HEK293 (cell line): Measurements from ENCODE around the gene INPP5D.

Source experiments
- CTCF ChIA-PET: fragments of 350-600 bp; formaldehyde crosslinking; extraction: SDS; loops from one replicate; lab custom pipeline; 2021; ENCODE audit warnings: antibody characterized with exemption; lab: Yijun Ruan, JAX
- POLR2A ChIA-PET: fragments of 300-600 bp; formaldehyde crosslinking; extraction: SDS; loops from one replicate; lab custom pipeline; 2020; ENCODE audit warnings: antibody characterized with exemption, inconsistent platforms; lab: Yijun Ruan, JAX
- H3K27ac ChIP-seq: fragments of 200-500 bp; sonication (Bioruptor generic); 2 replicates; pipeline ENCODE4 v1.5.1; 2014; ENCODE audit warnings: low read depth, low read length, control low read depth, inconsistent platforms; ENCODE audit errors: extremely low read depth
- H3K36me3 ChIP-seq, 2 experiments: fragments of 200-500 bp in 1 of 2; sonication (Bioruptor generic) in 1 of 2; 1 replicate in 1 of 2; 2 replicates in 1 of 2; pipeline ENCODE4 v1.5.1; 2014 to 2017; ENCODE audit warnings: inconsistent platforms in 2 of 2, low read length in 2 of 2; ENCODE audit not compliant: control insufficient read depth in 2 of 2, insufficient read depth in 1 of 2
- H3K4me1 ChIP-seq: fragments of 200-500 bp; sonication (Bioruptor generic); 2 replicates; pipeline ENCODE4 v1.5.1; 2014; ENCODE audit warnings: mild to moderate bottlenecking, low read length, inconsistent platforms; ENCODE audit not compliant: control insufficient read depth, insufficient read depth
- H3K4me3 ChIP-seq: 2 replicates; pipeline ENCODE4 v1.5.1; 2011; ENCODE audit warnings: low read depth, mild to moderate bottlenecking, control low read depth, low read length, moderate library complexity
- H3K9me3 ChIP-seq: fragments of 200-500 bp; sonication (Bioruptor generic); 2 replicates; pipeline ENCODE4 v1.5.1; 2014; ENCODE audit warnings: low read depth, low read length, inconsistent platforms; ENCODE audit not compliant: control insufficient read depth, insufficient read depth
- BCL11B ChIP-seq: fragments of 450-650 bp; formaldehyde crosslinking; IDR thresholded peaks from 2 replicates; pipeline ENCODE4 v1.5.1; 2016; ENCODE audit warnings: low read depth, missing biosample characterization, missing genetic modification characterization
- FEZF1 ChIP-seq: fragments of 450-650 bp; formaldehyde crosslinking; IDR thresholded peaks from 2 replicates; pipeline ENCODE4 v1.5.1; 2016; ENCODE audit warnings: missing biosample characterization, missing genetic modification characterization
- GLIS1 ChIP-seq: fragments of 450-650 bp; formaldehyde crosslinking; IDR thresholded peaks from 2 replicates; pipeline ENCODE4 v1.5.1; 2016; ENCODE audit warnings: missing biosample characterization, missing genetic modification characterization
- KLF8 ChIP-seq: fragments of 450-650 bp; formaldehyde crosslinking; IDR thresholded peaks from 2 replicates; pipeline ENCODE4 v1.5.1; 2016; ENCODE audit warnings: missing biosample characterization, missing genetic modification characterization
- OSR2 ChIP-seq: fragments of 450-650 bp; formaldehyde crosslinking; IDR thresholded peaks from 2 replicates; pipeline ENCODE4 v1.5.1; 2016; ENCODE audit warnings: missing biosample characterization, missing genetic modification characterization
- PRDM2 ChIP-seq: fragments of 450-650 bp; formaldehyde crosslinking; IDR thresholded peaks from 2 replicates; pipeline ENCODE4 v1.5.1; 2016; ENCODE audit warnings: missing biosample characterization, missing genetic modification characterization, borderline replicate concordance
- REPIN1 ChIP-seq: fragments of 450-650 bp; formaldehyde crosslinking; IDR thresholded peaks from 2 replicates; pipeline ENCODE4 v1.5.1; 2017; ENCODE audit warnings: missing biosample characterization, missing genetic modification characterization, low read depth
- ZBTB44 ChIP-seq: fragments of 450-650 bp; IDR thresholded peaks from 2 replicates; pipeline ENCODE4 v1.5.1; 2018; ENCODE audit warnings: missing biosample characterization, mild to moderate bottlenecking, missing genetic modification characterization
- ZBTB7A ChIP-seq: fragments of 450-650 bp; formaldehyde crosslinking; IDR thresholded peaks from 2 replicates; pipeline ENCODE4 v1.5.1; 2016; ENCODE audit warnings: low read depth, missing biosample characterization, missing genetic modification characterization
- ZNF2 ChIP-seq: fragments of 450-650 bp; formaldehyde crosslinking; IDR thresholded peaks from 2 replicates; pipeline ENCODE4 v1.5.1; 2016; ENCODE audit warnings: missing biosample characterization, missing genetic modification characterization
- ZNF239 ChIP-seq: fragments of 450-650 bp; formaldehyde crosslinking; IDR thresholded peaks from 2 replicates; pipeline ENCODE4 v1.5.1; 2016; ENCODE audit warnings: missing biosample characterization, missing genetic modification characterization
- ZNF274 ChIP-seq, 2 experiments: fragments of 200-500 bp in 1 of 2; fragments of 450-650 bp in 1 of 2; sonication (Bioruptor generic) in 1 of 2; formaldehyde crosslinking in 1 of 2; IDR thresholded peaks; 2 replicates each; pipeline versions ENCODE4 v1.5.1 to v1.6.1; 2014 to 2016; ENCODE audit warnings: borderline replicate concordance in 1 of 2, inconsistent platforms in 1 of 2, low read length in 1 of 2, missing biosample characterization in 1 of 2, missing genetic modification characterization in 1 of 2
- ZNF324 ChIP-seq: fragments of 450-650 bp; formaldehyde crosslinking; IDR thresholded peaks from 2 replicates; pipeline ENCODE4 v1.5.1; 2016; ENCODE audit warnings: missing biosample characterization, missing genetic modification characterization
- ZNF341 ChIP-seq: fragments of 450-650 bp; formaldehyde crosslinking; IDR thresholded peaks from 2 replicates; pipeline ENCODE4; 2016; ENCODE audit warnings: low read depth, missing biosample characterization, missing genetic modification characterization
- ZNF596 ChIP-seq: fragments of 450-650 bp; IDR thresholded peaks from 2 replicates; pipeline ENCODE4 v1.5.0; 2018; ENCODE audit warnings: missing biosample characterization, mild to moderate bottlenecking, missing genetic modification characterization, moderate library complexity
- ZNF664 ChIP-seq: fragments of 450-650 bp; formaldehyde crosslinking; IDR thresholded peaks from 2 replicates; pipeline ENCODE4 v1.5.1; 2016; ENCODE audit warnings: missing biosample characterization, missing genetic modification characterization
- ZNF843 ChIP-seq: fragments of 450-650 bp; formaldehyde crosslinking; IDR thresholded peaks from 2 replicates; pipeline ENCODE4 v1.5.1; 2016; ENCODE audit warnings: missing biosample characterization, missing genetic modification characterization

The INPP5D gene

GRCh38 chr2:233026198-233026813, 33.8 kb upstream of the INPP5D start:
- H3K9me3 ChIP-seq, result no peaks in the 10 kb centered on the region
- no peak for TF ChIP-seq FEZF1
- no peak for TF ChIP-seq ZNF2
- TF ChIP-seq OSR2 (tag by site-specific recombination), result no peak
- ChIA-PET CTCF (no interaction called here), POLR2A (no interaction called here)
- H3K4me1 ChIP-seq, result no peaks in the 10 kb centered on the region
- no peaks in the 10 kb centered on the region for H3K36me3 ChIP-seq
- H3K27ac ChIP-seq, result no peak overlapping the region
- H3K4me3 ChIP-seq, result no peak overlapping the region

- POLR2A ChIA-PET, result no interaction called here
- TF ChIP-seq ZNF274 (IDR thresholded peaks at IDR 0.05; ENCODE audit: low read length), result no peak
- TF ChIP-seq ZNF274 (tag by site-specific recombination; IDR thresholded peaks at IDR 0.05; ENCODE audit: borderline replicate concordance), result no peak
- no peak for TF ChIP-seq ZBTB44 (tag by site-specific recombination)
- TF ChIP-seq ZNF664 (tag by site-specific recombination), result no peak
- no peak for TF ChIP-seq REPIN1 (tag by site-specific recombination)
- no peak for TF ChIP-seq GLIS1 (tag by site-specific recombination)
- TF ChIP-seq ZNF843 (tag by site-specific recombination), result no peak
- TF ChIP-seq ZNF239 (tag by site-specific recombination), result no peak
- no peak for TF ChIP-seq ZNF341
- TF ChIP-seq BCL11B, result no peak
- no peak for TF ChIP-seq ZNF596 (tag by site-specific recombination)
- TF ChIP-seq KLF8 (tag by site-specific recombination), result no peak
- no peak for TF ChIP-seq ZNF324 (tag by site-specific recombination)
- no peak for TF ChIP-seq PRDM2 (tag by site-specific recombination)
- no peak for TF ChIP-seq ZBTB7A (tag by site-specific recombination)
- TF ChIP-seq, all 188 proteins: peak for 0
- H3K36me3 ChIP-seq, result no peaks in the 10 kb centered on the region
- CTCF ChIA-PET, result interaction anchor here (0.5 to 4.9 kb wide), 25 partner anchors 8 to 443 kb away, joined by 3 to 33 read pairs (median 4); partner anchors contain the start of gene NGEF
- no peaks in the 10 kb centered on the region for H3K4me1 ChIP-seq
- no peak overlapping the region for H3K27ac ChIP-seq
- H3K9me3 ChIP-seq, result no peaks in the 10 kb centered on the region
- H3K4me3 ChIP-seq, result no peak overlapping the region
Measured at GRCh38 chr2:233029321-233029720, 30.8 kb upstream of the INPP5D start.
